Activated CD4-positive, alpha-beta T cell treated with anti-CD3 and anti-CD28 coated beads, Interleukin-2, amount 10 ng/mL, durations not matched to agents 24 days and 14 days (primary cell): ENCODE measurements around the gene NRN1L. TPM values are rescaled to one million over a fixed set of nuclear protein-coding genes. Genes with fewer than 3 reads are reported as not detected.

Experiments used
- DNase-seq: peaks from one replicate; pipeline ENCODE4 v3.0.0; 2022
- H3K27ac Mint-ChIP-seq: one replicate; pipeline ENCODE4 v1.8.0; 2022; ENCODE audit warnings: mild to moderate bottlenecking, mixed read lengths
- H3K27me3 Mint-ChIP-seq: one replicate; pipeline ENCODE4 v1.8.0; 2022; ENCODE audit warnings: mixed read lengths
- H3K36me3 Mint-ChIP-seq: one replicate; pipeline ENCODE4 v1.8.0; 2022; ENCODE audit warnings: low read depth, mild to moderate bottlenecking, mixed read lengths
- H3K4me1 Mint-ChIP-seq: one replicate; pipeline ENCODE4 v1.8.0; 2021; ENCODE audit warnings: mixed read lengths
- H3K4me3 Mint-ChIP-seq: one replicate; pipeline ENCODE4 v1.8.0; 2022; ENCODE audit warnings: mild to moderate bottlenecking, moderate library complexity, mixed read lengths
- H3K9me3 Mint-ChIP-seq: one replicate; pipeline ENCODE4 v1.8.0; 2021; ENCODE audit warnings: mixed read lengths
- intact Hi-C: fragments of 100-400 bp; cut with micrococcal nuclease; formaldehyde crosslinking; loops from one replicate; pipeline ENCODE4 v1.15.1; 2023
- total RNA-seq: library from RNA; stranded (reverse); gene quantifications from 2 replicates; pipeline ENCODE4 v1.2.3, GENCODE V29; 2022

Gene NRN1L
- total RNA-seq, 1 donor from 2014 or later = 0.63 TPM

DNA sequence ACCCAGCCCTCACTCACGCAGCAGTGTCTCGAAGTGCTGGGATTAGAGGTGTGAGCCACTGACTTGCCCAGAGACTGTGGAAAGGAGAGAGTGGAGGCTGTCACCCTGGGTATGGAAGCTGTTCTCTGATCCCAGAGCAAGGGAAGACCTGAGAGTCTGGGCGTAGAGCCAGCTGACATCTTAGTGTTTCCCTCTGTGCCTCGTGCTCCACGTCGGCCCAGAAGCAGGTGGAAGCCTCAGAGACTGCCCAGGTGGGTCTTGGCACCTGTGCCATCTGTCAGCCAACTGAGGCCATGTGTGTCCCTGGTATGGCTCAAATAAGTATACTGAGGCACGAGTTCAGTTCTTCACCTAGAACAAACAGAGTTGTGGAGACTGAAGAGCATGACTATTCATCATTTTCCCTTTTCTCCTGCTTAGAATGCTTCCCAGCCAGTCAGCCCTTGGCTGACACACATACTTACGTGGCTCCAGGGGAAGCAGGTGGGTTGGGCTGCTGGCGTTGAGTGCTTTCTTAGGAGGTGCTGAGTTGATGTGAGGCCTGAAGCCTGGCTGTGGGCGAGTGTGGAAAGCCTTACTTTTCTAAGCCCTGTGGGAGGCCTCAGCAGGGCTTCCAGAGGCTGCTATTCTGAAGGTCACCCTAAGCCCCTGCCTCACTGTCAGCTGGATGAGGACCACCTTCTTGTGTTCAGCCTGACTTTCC, 38.9 kb downstream of the NRN1L start:
- H3K4me3 Mint-ChIP-seq = no peak overlapping the region
- no peaks in the 10 kb centered on the region for H3K9me3 Mint-ChIP-seq
- H3K27ac Mint-ChIP-seq = no peak overlapping the region
- H3K4me1 Mint-ChIP-seq = peaks cover 14% of the 10 kb centered on the region
- intact Hi-C loops = no loop called here
- H3K36me3 Mint-ChIP-seq = peaks cover 8% of the 10 kb centered on the region
- no peak for DNase-seq
- H3K27me3 Mint-ChIP-seq = no peaks in the 10 kb centered on the region

DNA sequence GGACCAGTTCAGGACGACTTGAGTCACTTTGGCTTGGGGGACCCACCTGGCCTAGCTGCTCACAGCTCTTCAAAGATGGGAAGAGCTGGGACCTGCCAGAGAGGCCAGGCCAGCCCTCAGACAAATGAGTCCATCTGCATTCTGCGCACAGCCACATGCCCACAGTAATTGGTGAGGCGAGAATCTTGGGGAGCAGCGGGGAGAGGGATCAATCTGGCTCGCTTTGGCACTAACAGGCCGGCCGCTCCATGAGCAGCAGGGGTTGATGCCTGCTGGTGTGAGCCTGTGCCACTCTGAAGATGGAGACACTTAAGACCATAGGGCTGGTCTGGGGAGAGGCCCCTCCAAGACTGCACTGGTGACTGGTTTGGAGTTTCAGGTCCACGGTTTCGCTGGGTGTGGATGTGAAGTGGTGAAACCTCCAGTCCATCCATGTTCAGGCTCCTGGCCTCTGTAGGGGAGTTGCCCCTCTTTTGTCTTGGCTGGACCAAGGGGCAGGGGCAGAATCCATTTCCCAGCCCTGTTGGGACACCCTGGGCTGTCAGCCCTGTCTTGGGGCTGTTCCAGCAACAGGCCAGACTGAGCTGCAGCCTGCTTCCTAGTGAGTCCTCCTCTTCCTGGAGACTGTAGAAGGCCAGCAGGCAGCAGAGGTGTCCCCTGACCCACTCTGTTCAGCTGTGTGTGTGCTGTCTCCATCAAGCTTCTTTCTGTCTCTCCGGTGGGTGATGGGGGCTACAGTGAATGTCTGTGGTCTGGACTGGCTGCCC, 39.6 kb downstream of the NRN1L start:
- no peak overlapping the region for H3K27ac Mint-ChIP-seq
- no peak overlapping the region for H3K4me3 Mint-ChIP-seq
- intact Hi-C loops = no loop called here
- peaks cover 14% of the 10 kb centered on the region for H3K4me1 Mint-ChIP-seq
- no peak for DNase-seq
- H3K36me3 Mint-ChIP-seq = peaks cover 9% of the 10 kb centered on the region
- no peaks in the 10 kb centered on the region for H3K9me3 Mint-ChIP-seq
- H3K27me3 Mint-ChIP-seq = no peaks in the 10 kb centered on the region

DNA sequence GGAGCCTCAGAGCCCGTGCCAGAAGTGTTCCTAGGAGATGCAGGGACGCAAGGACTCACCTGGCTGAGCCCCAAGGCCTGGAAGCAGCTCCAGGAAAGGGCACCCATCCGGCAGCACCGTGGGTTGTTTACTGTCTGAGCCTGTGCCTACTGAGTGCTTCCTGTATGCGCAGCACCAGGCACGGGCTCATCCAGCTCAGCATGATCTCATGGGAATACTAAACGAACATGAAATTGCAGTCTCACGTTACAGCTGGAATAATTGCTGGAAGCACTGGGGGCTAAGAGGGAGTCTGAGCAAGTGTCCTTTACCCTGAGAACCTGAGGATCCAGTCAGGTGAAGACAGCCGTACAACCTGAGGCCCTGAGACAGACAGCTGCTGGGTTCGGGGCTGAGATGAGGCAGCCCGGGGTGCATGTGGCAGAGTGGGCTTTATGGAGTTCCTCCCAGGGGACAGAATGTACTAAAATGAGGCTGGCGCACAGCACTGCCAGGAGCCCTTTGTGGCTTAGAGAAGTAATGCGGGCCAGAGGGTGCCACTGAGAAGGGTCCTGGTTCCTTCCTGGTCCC, 41.6 kb downstream of the NRN1L start:
- no peak overlapping the region for H3K27ac Mint-ChIP-seq
- no peaks in the 10 kb centered on the region for H3K9me3 Mint-ChIP-seq
- intact Hi-C loops = no loop called here

DNA sequence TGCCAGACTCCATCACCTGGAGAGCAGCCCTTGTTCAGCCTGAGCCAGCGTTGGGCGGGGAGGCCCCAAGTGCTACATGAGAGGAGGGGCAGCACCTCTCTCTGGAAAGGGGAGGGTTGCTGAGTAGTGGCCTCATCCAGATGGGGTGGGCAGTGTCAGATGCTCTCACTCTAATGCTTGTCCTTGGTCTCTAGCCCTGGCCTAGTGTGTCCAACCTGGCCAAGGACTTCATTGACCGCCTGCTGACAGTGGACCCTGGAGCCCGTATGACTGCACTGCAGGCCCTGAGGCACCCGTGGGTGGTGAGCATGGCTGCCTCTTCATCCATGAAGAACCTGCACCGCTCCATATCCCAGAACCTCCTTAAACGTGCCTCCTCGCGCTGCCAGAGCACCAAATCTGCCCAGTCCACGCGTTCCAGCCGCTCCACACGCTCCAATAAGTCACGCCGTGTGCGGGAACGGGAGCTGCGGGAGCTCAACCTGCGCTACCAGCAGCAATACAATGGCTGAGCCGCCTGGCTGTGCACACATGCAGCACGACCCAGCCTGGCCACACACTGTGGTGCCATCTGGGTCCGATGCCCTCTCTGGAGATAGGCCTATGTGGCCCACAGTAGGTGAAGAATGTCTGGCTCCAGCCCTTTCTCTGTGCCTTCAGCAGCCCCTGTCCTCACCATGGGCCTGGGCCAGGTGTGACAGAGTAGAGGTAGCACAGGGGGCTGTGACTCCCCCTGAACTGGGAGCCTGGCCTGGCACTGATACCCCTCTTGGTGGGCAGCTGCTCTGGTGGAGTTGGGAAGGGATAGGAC, 42.7 kb downstream of the NRN1L start:
- peaks cover 16% of the 10 kb centered on the region for H3K36me3 Mint-ChIP-seq
- H3K27me3 Mint-ChIP-seq = no peaks in the 10 kb centered on the region
- peaks cover 5% of the 10 kb centered on the region for H3K4me1 Mint-ChIP-seq
- H3K4me3 Mint-ChIP-seq = no peak overlapping the region
- no peak overlapping the region for H3K27ac Mint-ChIP-seq
- no peak for DNase-seq
- intact Hi-C loops = no loop called here
- H3K9me3 Mint-ChIP-seq = no peaks in the 10 kb centered on the region

More for the DNA sequence above, 41.6 kb downstream of the NRN1L start:
- H3K27me3 Mint-ChIP-seq = no peaks in the 10 kb centered on the region
- DNase-seq = no peak
- peaks cover 14% of the 10 kb centered on the region for H3K36me3 Mint-ChIP-seq
- peaks cover 13% of the 10 kb centered on the region for H3K4me1 Mint-ChIP-seq
- no peak overlapping the region for H3K4me3 Mint-ChIP-seq

DNA sequence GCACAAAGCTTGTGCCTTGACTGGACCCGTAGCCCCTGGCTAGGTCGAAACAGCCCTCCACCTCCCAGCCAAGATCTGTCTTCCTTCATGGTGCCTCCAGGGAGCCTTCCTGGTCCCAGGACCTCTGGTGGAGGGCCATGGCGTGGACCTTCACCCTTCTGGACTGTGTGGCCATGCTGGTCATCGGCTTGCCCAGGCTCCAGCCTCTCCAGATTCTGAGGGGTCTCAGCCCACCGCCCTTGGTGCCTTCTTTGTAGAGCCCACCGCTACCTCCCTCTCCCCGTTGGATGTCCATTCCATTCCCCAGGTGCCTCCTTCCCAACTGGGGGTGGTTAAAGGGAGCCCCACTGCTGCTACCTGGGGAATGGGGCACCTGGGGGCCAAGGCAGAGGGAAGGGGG, 43.5 kb downstream of the NRN1L start:
- Mint-ChIP-seq H3K4me3 (no peak overlapping the region), H3K36me3 (peaks cover 19% of the 10 kb centered on the region), H3K9me3 (no peaks in the 10 kb centered on the region), H3K27me3 (no peaks in the 10 kb centered on the region), H3K27ac (peak overlapping the region; percentile 66), H3K4me1 (peaks cover 4% of the 10 kb centered on the region)
- no peak for DNase-seq
- intact Hi-C loops = loop anchor here (1.0 kb wide), 2 partner anchors 45 to 112 kb away; no protein-coding TSS in a partner anchor

DNA sequence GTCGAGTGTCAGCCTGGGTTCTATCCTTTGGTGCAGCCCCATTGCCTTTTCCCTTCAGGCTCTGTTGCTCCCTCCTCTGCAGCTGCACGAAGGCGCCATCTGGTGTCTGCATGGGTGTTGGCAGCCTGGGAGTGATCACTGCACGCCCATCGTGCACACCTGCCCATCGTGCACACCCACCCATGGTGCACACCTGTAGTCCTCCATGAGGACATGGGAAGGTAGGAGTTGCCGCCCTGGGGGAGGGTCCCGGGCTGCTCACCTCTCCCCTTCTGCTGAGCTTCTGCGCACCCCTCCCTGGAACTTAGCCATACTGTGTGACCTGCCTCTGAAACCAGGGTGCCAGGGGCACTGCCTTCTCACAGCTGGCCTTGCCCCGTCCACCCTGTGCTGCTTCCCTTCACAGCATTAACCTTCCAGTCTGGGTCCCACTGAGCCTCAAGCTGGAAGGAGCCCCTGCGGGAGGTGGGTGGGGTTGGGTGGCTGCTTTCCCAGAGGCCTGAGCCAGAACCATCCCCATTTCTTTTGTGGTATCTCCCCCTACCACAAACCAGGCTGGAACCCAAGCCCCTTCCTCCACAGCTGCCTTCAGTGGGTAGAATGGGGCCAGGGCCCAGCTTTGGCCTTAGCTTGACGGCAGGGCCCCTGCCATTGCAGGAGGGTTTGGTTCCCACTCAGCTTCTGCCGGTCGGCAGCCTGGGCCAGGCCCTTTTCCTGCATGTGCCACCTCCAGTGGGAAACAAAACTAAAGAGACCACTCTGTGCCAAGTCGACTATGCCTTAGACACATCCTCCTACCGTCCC, 44.1 kb downstream of the NRN1L start:
- peaks cover 22% of the 10 kb centered on the region for H3K36me3 Mint-ChIP-seq
- peak overlapping the region; percentile 19 for H3K27ac Mint-ChIP-seq
- peak; percentile 93 for DNase-seq
- peaks cover 3% of the 10 kb centered on the region for H3K4me1 Mint-ChIP-seq
- no peaks in the 10 kb centered on the region for H3K9me3 Mint-ChIP-seq
- no peaks in the 10 kb centered on the region for H3K27me3 Mint-ChIP-seq
- H3K4me3 Mint-ChIP-seq = no peak overlapping the region
- intact Hi-C loops = loop anchor here (1.0 kb wide), 2 partner anchors 45 to 112 kb away; no protein-coding TSS in a partner anchor

DNA sequence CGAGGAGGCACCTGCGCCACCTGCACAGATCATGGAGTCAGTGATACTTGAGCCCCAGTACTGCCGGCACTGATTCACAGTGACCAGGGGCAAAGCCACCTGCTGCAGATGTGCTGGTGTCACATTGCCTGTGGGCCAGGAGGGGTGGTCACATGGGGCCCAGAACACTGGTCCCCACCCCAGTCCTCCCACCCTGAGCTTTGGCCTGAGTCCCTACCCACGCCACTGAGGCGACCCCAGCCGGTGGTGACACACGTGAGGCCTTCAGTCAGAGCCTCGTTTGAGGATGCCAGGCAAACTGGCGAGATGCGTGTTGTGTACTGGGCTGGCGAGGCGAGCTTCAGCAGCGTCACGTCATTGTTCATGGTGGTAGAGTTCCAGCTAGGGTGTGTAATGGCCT, 45.5 kb downstream of the NRN1L start:
- H3K27ac Mint-ChIP-seq = no peak overlapping the region
- peaks cover 36% of the 10 kb centered on the region for H3K36me3 Mint-ChIP-seq

DNA sequence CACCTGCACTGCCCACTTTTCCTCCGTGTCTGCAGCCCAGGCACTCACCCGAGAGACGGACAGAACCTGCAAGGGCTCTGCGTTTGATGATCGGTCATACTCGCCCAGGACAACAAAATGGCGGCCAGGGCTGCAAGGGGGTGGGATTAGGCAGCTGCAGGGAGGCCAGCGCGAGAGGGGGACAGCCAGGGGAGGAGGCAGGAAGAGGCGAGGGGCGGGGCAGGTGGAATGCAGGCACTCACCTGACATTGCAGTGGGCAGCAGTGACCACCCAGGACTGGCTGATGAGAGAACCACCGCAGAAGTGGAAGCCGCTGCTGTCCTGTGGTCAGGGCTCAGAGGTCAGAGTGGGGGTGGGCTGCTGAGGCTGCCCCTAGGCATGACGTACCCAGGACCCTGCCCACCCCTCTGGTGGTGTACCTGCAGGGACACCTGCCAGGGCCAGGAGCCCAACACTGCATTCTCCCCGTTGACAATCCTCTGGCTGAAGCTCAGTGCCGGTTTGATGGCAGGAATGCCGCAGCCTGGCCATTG, 46.1 kb downstream of the NRN1L start:
- Mint-ChIP-seq H3K36me3 (peaks cover 41% of the 10 kb centered on the region), H3K27me3 (no peaks in the 10 kb centered on the region), H3K27ac (no peak overlapping the region), H3K4me3 (no peak overlapping the region), H3K4me1 (peaks cover 13% of the 10 kb centered on the region), H3K9me3 (no peaks in the 10 kb centered on the region)
- intact Hi-C loops = loop anchor here (10.0 kb wide), 1 partner anchor 266 kb away; the partner anchor contains the start of genes ACD, C16orf86, ENKD1 and PARD6A
- DNase-seq = no peak

More for the DNA sequence above, 45.5 kb downstream of the NRN1L start:
- intact Hi-C loops = loop anchor here (10.0 kb wide), 1 partner anchor 265 kb away; the partner anchor contains the start of genes ACD, C16orf86, ENKD1 and PARD6A
- DNase-seq = no peak
- H3K4me3 Mint-ChIP-seq = no peak overlapping the region
- H3K9me3 Mint-ChIP-seq = no peaks in the 10 kb centered on the region
- no peaks in the 10 kb centered on the region for H3K27me3 Mint-ChIP-seq
- peaks cover 10% of the 10 kb centered on the region for H3K4me1 Mint-ChIP-seq

DNA sequence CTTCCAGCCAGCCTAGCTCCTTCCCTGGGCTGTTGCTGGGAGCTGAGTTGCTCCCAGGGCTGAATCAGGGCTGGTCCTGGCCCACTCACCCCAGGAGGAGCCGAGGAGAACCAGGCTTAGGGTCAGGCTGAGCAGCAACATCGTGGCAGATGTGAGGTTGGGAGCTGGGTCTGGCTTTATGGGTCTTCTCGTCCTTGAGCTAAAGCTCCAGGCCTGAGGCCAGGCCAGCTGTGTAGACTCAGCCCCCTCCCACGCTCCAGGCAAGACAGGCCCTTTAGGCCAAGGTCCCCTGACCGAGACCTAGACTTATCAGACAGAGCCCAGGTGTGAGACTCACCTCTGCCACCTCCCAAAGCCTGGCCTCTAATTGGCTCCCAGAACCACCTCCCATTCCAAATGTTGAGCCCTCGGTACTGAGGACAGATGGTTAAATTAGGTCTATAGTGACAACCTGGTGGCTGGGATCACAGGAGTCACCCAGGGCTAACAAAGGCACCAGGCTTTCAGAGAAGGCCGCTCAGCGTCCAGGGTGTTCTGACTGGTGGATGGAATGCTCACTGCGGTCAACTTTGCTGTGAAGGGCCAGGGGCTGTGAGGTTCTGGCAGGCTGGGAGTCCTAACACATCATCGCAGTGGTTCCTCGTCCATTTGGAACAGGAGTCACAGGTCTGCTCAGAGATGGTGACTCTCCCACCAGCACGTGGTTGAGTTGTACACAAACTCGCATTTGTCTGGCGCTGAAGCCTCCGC, 47.2 kb downstream of the NRN1L start, which contains the start of gene CTRL:
Gene CTRL (minus strand): TSS at position 151 of the 750 bp plus-strand sequence. CDS start 10 bp downstream, at position 141.
- intact Hi-C loops = loop anchor here (10.0 kb wide), 1 partner anchor 267 kb away; the partner anchor contains the start of genes ACD, C16orf86, ENKD1 and PARD6A
- Mint-ChIP-seq H3K9me3 (no peaks in the 10 kb centered on the region), H3K4me3 (no peak within 1 kb of the TSS), H3K27me3 (no peaks in the 10 kb centered on the region), H3K4me1 (peaks cover 16% of the 10 kb centered on the region), H3K27ac (no peak within 1 kb of the TSS), H3K36me3 (peaks cover 48% of the 10 kb centered on the region)
- DNase-seq = no peak

DNA sequence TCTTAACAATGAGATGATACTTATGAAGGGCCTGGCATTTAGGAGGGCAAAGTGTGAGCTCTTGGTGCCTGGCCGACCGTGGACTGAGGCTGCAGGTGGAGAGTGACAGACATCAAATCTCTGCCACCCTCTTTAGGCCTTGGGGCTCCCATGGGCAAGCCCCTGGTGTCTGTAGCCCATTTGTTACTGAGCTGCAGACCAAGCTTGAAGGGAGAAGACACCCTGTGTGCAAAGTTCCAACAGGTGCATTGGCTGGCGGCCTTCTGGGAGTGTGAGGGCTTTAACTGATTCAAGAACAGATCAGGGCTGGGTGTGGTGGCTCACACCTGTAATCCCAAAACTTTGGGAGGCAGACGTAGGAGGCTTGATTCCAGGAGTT, 47.8 kb downstream of the NRN1L start:
- Mint-ChIP-seq H3K27ac (no peak overlapping the region), H3K9me3 (no peaks in the 10 kb centered on the region), H3K4me1 (peaks cover 21% of the 10 kb centered on the region), H3K36me3 (peaks cover 50% of the 10 kb centered on the region), H3K4me3 (no peak overlapping the region), H3K27me3 (no peaks in the 10 kb centered on the region)
- DNase-seq = no peak
- intact Hi-C loops = loop anchor here (10.0 kb wide), 1 partner anchor 268 kb away; the partner anchor contains the start of genes ACD, C16orf86, ENKD1 and PARD6A

DNA sequence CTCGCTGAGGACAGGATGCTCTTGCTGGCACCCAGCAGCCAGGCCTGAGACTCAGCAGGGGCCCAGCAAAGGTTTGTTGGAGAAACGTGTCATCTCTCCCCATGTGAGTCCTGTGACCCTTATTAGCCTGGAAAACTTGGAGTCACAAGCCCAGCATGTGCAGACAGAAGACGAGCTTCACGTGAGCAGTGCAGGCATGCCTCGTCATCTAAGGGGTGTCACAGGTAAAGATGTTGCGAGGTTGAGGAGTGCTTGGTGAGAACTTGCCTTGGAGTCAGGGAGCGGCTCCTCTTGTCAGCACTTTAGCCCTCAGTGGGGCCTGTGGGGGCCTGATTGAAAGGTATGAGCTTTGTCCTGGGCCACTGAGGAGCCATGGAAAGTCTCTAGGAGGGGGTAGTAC, 49.1 kb downstream of the NRN1L start:
- no peak for DNase-seq
- Mint-ChIP-seq H3K36me3 (peaks cover 47% of the 10 kb centered on the region), H3K4me3 (peak overlapping the region; percentile 100), H3K9me3 (no peaks in the 10 kb centered on the region), H3K4me1 (peaks cover 19% of the 10 kb centered on the region), H3K27ac (peak overlapping the region; percentile 48), H3K27me3 (no peaks in the 10 kb centered on the region)
- intact Hi-C loops = loop anchor here (10.0 kb wide), 1 partner anchor 269 kb away; the partner anchor contains the start of genes ACD, C16orf86, ENKD1 and PARD6A
